NCI-H1694 treated with DMSO at 0.1 percent for 48 hours (cell line): ENCODE data around the gene HHIPL1.
"Not testable (repeated sequence)": the region's sequence is repeated elsewhere in the genome, so short reads cannot be mapped to it uniquely, and the experiment has no call there.

Experiments used
- DNase-seq: peaks from one replicate; lab custom pipeline; 2025; lab: John Stamatoyannopoulos, UW

Gene HHIPL1

GRCh38 chr14:99660794-99661193 lies 15.9 kb downstream of the HHIPL1 start:
- DNase-seq, result no peak

- DNase-seq, result not testable (repeated sequence)
Observed at GRCh38 chr14:99661206-99661605, 16.3 kb downstream of the HHIPL1 start.

- no peak for DNase-seq
Observed at GRCh38 chr14:99662846-99663245, 17.9 kb downstream of the HHIPL1 start.

- DNase-seq, result no peak
Observed at GRCh38 chr14:99663386-99664057, 18.6 kb downstream of the HHIPL1 start.

- no peak for DNase-seq
Observed at GRCh38 chr14:99664058-99664936, 19.4 kb downstream of the HHIPL1 start.

GRCh38 chr14:99664937-99665273 lies 20.0 kb downstream of the HHIPL1 start:
- no peak for DNase-seq

- no peak for DNase-seq
Observed at GRCh38 chr14:99666533-99666932, 21.6 kb downstream of the HHIPL1 start.

- no peak for DNase-seq
Observed at GRCh38 chr14:99667045-99667444, 22.1 kb downstream of the HHIPL1 start.

- no peak for DNase-seq
Observed at GRCh38 chr14:99667821-99668220, 22.9 kb downstream of the HHIPL1 start.

- no peak for DNase-seq
Observed at GRCh38 chr14:99668307-99669295, 23.7 kb downstream of the HHIPL1 start.

GRCh38 chr14:99670361-99671234 lies 25.7 kb downstream of the HHIPL1 start:
- no peak for DNase-seq

- DNase-seq, result no peak
Observed at GRCh38 chr14:99671235-99672224, 26.6 kb downstream of the HHIPL1 start.

- DNase-seq, result no peak
Observed at GRCh38 chr14:99672506-99673304, 27.8 kb downstream of the HHIPL1 start.

GRCh38 chr14:99673305-99674063 lies 28.6 kb downstream of the HHIPL1 start:
- no peak for DNase-seq

GRCh38 chr14:99674064-99674650 lies 29.2 kb downstream of the HHIPL1 start:
- no peak for DNase-seq

GRCh38 chr14:99674776-99675381 lies 29.9 kb downstream of the HHIPL1 start:
- DNase-seq, result no peak

- DNase-seq, result no peak
Observed at GRCh38 chr14:99675382-99675835, 30.5 kb downstream of the HHIPL1 start.
